CD8-positive, alpha-beta memory T cell (primary cell): ENCODE results near the gene FSTL5. TPM values are rescaled to one million over a fixed set of nuclear protein-coding genes. Genes with fewer than 3 reads are reported as not detected.

Source experiments
- CTCF ChIA-PET: fragments of 350-600 bp; sonication (Branson Sonifier 250); formaldehyde crosslinking; loops from one replicate; lab custom pipeline; 2021; ENCODE audit warnings: antibody characterized with exemption; lab: Charles Lee
- POLR2A ChIA-PET: fragments of 350-600 bp; sonication (Branson Sonifier 250); formaldehyde crosslinking; loops from one replicate; lab custom pipeline; 2021; ENCODE audit warnings: antibody characterized with exemption; lab: Charles Lee
- DNase-seq, 5 donors: peaks; one replicate each; pipeline versions ENCODE4 v3.0.0 to v3.0.0-alpha.2; 2020 to 2022; ENCODE audit warnings: mixed read lengths in 1 of 5
- H3K27ac ChIP-seq: one replicate; pipeline ENCODE4 v1.7.0; 2013; ENCODE audit warnings: low read depth, mild to moderate bottlenecking, low read length, moderate library complexity
- H3K27me3 ChIP-seq: 2 replicates; pipeline ENCODE4 v1.7.0; 2013; ENCODE audit warnings: low read length, mild to moderate bottlenecking; ENCODE audit not compliant: insufficient read depth, poor library complexity, severe bottlenecking
- H3K36me3 ChIP-seq: 2 replicates; pipeline ENCODE4 v1.7.0; 2013; ENCODE audit warnings: mild to moderate bottlenecking, low read length, moderate library complexity; ENCODE audit not compliant: insufficient read depth
- H3K4me1 ChIP-seq: 2 replicates; pipeline ENCODE4 v1.7.0; 2013; ENCODE audit warnings: mild to moderate bottlenecking, low read length, moderate library complexity; ENCODE audit not compliant: insufficient read depth
- H3K4me3 ChIP-seq: 2 replicates; pipeline ENCODE4 v1.7.0; 2013; ENCODE audit warnings: mild to moderate bottlenecking, low read length
- H3K9me3 ChIP-seq: 2 replicates; pipeline ENCODE4 v1.7.0; 2013; ENCODE audit warnings: mild to moderate bottlenecking, low read length
- H3K27ac Mint-ChIP-seq, 8 donors: one replicate each; pipeline ENCODE4 v1.8.0; 2020 to 2021; ENCODE audit warnings: mixed read lengths in 8 of 8, mild to moderate bottlenecking in 6 of 8, inconsistent platforms in 3 of 8, moderate library complexity in 3 of 8
- H3K27me3 Mint-ChIP-seq, 2 donors: one replicate each; pipeline ENCODE4 v1.8.0; 2020 to 2021; ENCODE audit warnings: mixed read lengths in 2 of 2, mild to moderate bottlenecking in 1 of 2, moderate library complexity in 1 of 2
- H3K36me3 Mint-ChIP-seq, 3 donors: one replicate each; pipeline ENCODE4 v1.8.0; 2020 to 2021; ENCODE audit warnings: mixed read lengths in 3 of 3, inconsistent platforms in 1 of 3, mild to moderate bottlenecking in 1 of 3
- H3K4me1 Mint-ChIP-seq, 3 donors: one replicate each; pipeline ENCODE4 v1.8.0; 2020 to 2021; ENCODE audit warnings: mixed read lengths in 3 of 3, inconsistent platforms in 1 of 3, mild to moderate bottlenecking in 1 of 3
- H3K4me3 Mint-ChIP-seq, 7 donors: one replicate each; pipeline ENCODE4 v1.8.0; 2020 to 2021; ENCODE audit warnings: mixed read lengths in 7 of 7, mild to moderate bottlenecking in 6 of 7, moderate library complexity in 4 of 7, inconsistent platforms in 2 of 7
- H3K9me3 Mint-ChIP-seq, 5 donors: one replicate each; pipeline ENCODE4 v1.8.0; 2020 to 2022; ENCODE audit warnings: mixed read lengths in 5 of 5, mild to moderate bottlenecking in 3 of 5, moderate library complexity in 2 of 5, inconsistent platforms in 1 of 5
- polyA plus RNA-seq: library from polyadenylated mRNA; unstranded; fragments of 300-500 nt; fragmentation: Illumina TruSeq; gene quantifications from one replicate; pipeline ENCODE4 v1.2.3, GENCODE V29; 2021
- total RNA-seq, 2 experiments: library from RNA; stranded (reverse); gene quantifications; one replicate each; pipeline ENCODE4 v1.2.3, GENCODE V29; 2021

Gene FSTL5
- total and polyA plus RNA-seq, 3 experiments from 2014 or later: not detected

DNA sequence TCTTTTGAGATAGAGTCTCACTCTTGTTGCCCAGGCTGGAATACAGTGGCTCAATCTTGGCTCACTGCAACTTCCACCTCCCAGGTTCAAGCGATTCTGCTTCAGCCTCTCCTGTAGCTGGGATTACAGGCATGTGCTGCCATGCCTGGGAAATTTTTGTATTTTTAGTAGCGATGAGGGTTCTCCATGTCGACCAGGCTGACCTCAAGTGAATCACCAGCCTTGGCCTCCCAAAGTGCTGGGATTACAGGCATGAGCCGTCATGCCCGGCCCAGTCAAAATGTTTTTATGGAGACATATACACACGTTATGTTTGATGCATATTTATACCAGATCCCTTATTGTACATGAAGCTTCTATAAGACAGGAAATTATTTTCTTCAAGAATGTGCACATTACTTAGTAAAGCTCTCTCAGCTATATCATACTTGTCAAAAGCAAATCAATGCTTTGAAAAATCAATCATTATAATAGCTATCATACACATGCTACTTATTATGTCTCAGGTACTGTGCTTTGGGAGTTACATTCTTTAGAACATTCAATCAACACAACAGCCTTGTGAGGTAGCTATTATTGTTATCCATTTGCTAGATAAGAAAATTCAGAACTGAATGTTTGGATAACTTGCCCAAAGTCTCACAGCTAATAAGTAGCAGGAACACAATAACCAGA, 269.2 kb downstream of the FSTL5 start:
- peaks cover 3% of the 10 kb centered on the region for H3K9me3 ChIP-seq
- Mint-ChIP-seq H3K4me1 (no peaks in the 10 kb centered on the region), H3K4me3 (no peak overlapping the region), H3K36me3 (no peaks in the 10 kb centered on the region), H3K9me3 (peaks cover 3 to 21% (median 5%) of the 10 kb centered on the region in 5 donors), H3K27ac (no peak overlapping the region), H3K27me3 (no peaks in the 10 kb centered on the region)
- H3K4me1 ChIP-seq: no peaks in the 10 kb centered on the region
- no peaks in the 10 kb centered on the region for H3K27me3 ChIP-seq
- CTCF ChIA-PET: no interaction called here
- H3K36me3 ChIP-seq: no peaks in the 10 kb centered on the region
- no peak for DNase-seq
- POLR2A ChIA-PET: no interaction called here
- no peak overlapping the region for H3K4me3 ChIP-seq
- no peak overlapping the region for H3K27ac ChIP-seq

DNA sequence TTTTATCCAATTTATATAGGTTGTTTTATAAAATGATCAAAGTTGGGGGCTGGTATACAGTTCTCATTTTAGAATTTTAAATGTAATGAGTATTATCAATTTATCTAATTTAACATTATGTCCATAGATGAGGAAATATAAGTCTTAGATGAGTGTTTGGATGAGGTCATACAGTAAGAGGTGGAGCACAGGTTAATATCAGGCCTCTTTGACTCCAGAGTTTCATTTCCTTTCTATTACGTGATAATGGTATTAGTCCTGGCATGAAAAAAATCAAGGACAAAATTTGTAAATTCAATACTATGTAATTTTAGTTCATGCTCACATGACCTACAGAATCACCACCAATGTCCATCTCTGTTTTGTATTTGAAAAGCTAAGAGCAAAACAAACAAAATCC, 269.8 kb downstream of the FSTL5 start:
- POLR2A ChIA-PET: no interaction called here

DNA sequence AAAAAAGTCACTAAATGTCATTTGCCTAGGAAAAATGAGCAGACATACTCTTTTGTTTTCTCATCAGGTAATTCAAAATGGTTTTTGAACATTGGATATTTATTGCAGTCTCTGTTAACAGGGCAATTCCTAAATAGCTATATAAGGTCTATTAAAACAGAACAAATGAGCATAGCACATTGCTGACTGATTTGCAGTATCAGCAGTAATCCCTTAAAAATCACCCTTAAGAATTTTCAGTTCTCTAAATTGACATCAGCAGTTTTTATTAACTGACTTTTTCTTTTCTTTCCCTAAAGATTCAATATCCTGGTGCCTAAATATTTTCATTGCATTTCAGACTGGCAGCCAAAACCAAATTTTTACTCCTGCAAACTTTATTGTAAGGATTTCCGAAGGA, 270.2 kb downstream of the FSTL5 start:
- no peak overlapping the region for H3K27ac ChIP-seq
- no peaks in the 10 kb centered on the region for H3K4me1 Mint-ChIP-seq
- no peak overlapping the region for H3K4me3 Mint-ChIP-seq
- H3K9me3 ChIP-seq: no peaks in the 10 kb centered on the region
- ChIA-PET POLR2A (no interaction called here), CTCF (no interaction called here)
- peaks cover 0 to 16% (median 0%) of the 10 kb centered on the region in 5 donors for H3K9me3 Mint-ChIP-seq
- no peak overlapping the region for H3K27ac Mint-ChIP-seq
- H3K4me1 ChIP-seq: no peaks in the 10 kb centered on the region
- H3K36me3 Mint-ChIP-seq: no peaks in the 10 kb centered on the region
- no peak overlapping the region for H3K4me3 ChIP-seq
- no peaks in the 10 kb centered on the region for H3K36me3 ChIP-seq
- H3K27me3 Mint-ChIP-seq: no peaks in the 10 kb centered on the region
- DNase-seq: no peak
- H3K27me3 ChIP-seq: no peaks in the 10 kb centered on the region

More for the DNA sequence above, 269.8 kb downstream of the FSTL5 start:
- H3K27me3 ChIP-seq: no peaks in the 10 kb centered on the region
- Mint-ChIP-seq H3K27ac (no peak overlapping the region), H3K4me1 (no peaks in the 10 kb centered on the region), H3K36me3 (no peaks in the 10 kb centered on the region), H3K4me3 (no peak overlapping the region), H3K9me3 (peaks cover 0 to 19% (median 2%) of the 10 kb centered on the region in 5 donors), H3K27me3 (no peaks in the 10 kb centered on the region)
- CTCF ChIA-PET: no interaction called here
- H3K9me3 ChIP-seq: no peaks in the 10 kb centered on the region
- no peak for DNase-seq
- H3K4me3 ChIP-seq: no peak overlapping the region
- H3K4me1 ChIP-seq: no peaks in the 10 kb centered on the region
- no peak overlapping the region for H3K27ac ChIP-seq
- H3K36me3 ChIP-seq: no peaks in the 10 kb centered on the region

DNA sequence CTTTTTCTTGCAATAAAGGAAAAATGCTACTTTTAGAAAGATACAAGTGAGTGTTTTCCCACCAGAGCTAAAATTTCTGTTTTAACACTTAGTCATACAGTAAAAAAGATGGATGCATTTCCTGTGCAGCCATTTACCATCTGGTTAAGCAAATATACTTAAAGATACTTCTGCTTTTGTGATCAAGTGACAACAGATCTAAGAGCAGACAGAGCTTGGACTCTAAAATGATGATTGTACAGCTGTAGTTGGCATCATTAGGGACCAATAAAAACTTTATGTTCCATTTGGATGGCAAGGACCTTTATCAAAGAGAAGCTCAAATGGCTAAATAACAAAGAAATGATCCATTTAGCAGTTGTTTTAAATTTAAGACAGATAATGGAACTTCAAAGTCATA, 270.8 kb downstream of the FSTL5 start:
- CTCF ChIA-PET: no interaction called here
- Mint-ChIP-seq H3K27me3 (no peaks in the 10 kb centered on the region), H3K27ac (no peak overlapping the region), H3K9me3 (peaks cover 0 to 16% (median 2%) of the 10 kb centered on the region in 5 donors), H3K4me1 (no peaks in the 10 kb centered on the region), H3K4me3 (no peak overlapping the region), H3K36me3 (no peaks in the 10 kb centered on the region)
- H3K9me3 ChIP-seq: no peaks in the 10 kb centered on the region
- no peak overlapping the region for H3K27ac ChIP-seq
- H3K36me3 ChIP-seq: no peaks in the 10 kb centered on the region
- H3K27me3 ChIP-seq: no peaks in the 10 kb centered on the region
- POLR2A ChIA-PET: no interaction called here
- H3K4me1 ChIP-seq: no peaks in the 10 kb centered on the region
- no peak overlapping the region for H3K4me3 ChIP-seq
- DNase-seq: no peak

DNA sequence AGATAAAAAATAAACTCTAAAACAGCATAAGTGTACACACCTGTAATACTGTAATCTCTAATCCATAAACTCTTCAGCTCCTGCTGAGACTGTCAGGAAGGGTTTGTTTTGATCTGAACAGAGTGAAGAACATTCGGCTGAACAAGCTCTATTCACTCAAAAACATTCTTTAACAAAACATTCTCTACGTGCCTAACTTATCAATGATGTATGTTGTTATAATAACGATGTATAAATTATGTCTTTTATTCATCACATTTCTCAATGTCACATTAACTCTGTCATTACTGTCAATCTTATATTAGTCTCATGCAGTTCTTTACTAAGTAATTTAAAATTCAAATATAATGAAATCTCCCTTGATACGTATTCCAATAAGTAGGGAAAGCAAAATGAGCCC, 280.6 kb downstream of the FSTL5 start:
- Mint-ChIP-seq H3K27ac (no peak overlapping the region), H3K4me1 (no peaks in the 10 kb centered on the region), H3K27me3 (no peaks in the 10 kb centered on the region), H3K4me3 (no peak overlapping the region), H3K9me3 (peaks cover 0 to 31% (median 4%) of the 10 kb centered on the region in 5 donors), H3K36me3 (no peaks in the 10 kb centered on the region)
- no peaks in the 10 kb centered on the region for H3K27me3 ChIP-seq
- ChIA-PET POLR2A (no interaction called here), CTCF (no interaction called here)
- no peaks in the 10 kb centered on the region for H3K9me3 ChIP-seq
- DNase-seq: no peak
- no peaks in the 10 kb centered on the region for H3K4me1 ChIP-seq
- no peak overlapping the region for H3K27ac ChIP-seq
- no peak overlapping the region for H3K4me3 ChIP-seq
- H3K36me3 ChIP-seq: no peaks in the 10 kb centered on the region

DNA sequence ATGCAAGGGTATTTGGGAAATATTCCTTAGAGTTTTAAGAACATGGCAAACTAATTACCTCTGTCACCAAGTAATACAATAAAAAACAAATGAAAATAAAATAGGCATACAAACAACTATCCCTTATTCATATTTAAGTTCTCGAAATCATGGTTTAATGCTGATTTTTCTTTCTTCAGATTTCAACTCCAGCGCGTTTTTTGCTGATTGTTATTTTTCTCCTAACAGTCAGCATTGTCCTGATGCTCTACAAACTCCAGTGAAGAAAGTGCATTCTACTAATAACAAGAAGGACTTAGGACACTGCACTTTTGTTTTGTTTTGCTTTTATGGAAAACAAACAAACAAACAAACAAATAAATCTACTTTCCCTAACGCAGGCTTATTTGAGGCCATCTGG, 282.4 kb downstream of the FSTL5 start:
- Mint-ChIP-seq H3K27me3 (no peaks in the 10 kb centered on the region), H3K36me3 (no peaks in the 10 kb centered on the region), H3K4me1 (no peaks in the 10 kb centered on the region), H3K9me3 (peaks cover 0 to 23% (median 4%) of the 10 kb centered on the region in 5 donors), H3K27ac (no peak overlapping the region), H3K4me3 (no peak overlapping the region)
- no peaks in the 10 kb centered on the region for H3K27me3 ChIP-seq
- H3K4me1 ChIP-seq: no peaks in the 10 kb centered on the region
- no peaks in the 10 kb centered on the region for H3K36me3 ChIP-seq
- H3K27ac ChIP-seq: no peak overlapping the region
- ChIA-PET CTCF (no interaction called here), POLR2A (no interaction called here)
- no peak overlapping the region for H3K4me3 ChIP-seq
- no peaks in the 10 kb centered on the region for H3K9me3 ChIP-seq
- DNase-seq: no peak

DNA sequence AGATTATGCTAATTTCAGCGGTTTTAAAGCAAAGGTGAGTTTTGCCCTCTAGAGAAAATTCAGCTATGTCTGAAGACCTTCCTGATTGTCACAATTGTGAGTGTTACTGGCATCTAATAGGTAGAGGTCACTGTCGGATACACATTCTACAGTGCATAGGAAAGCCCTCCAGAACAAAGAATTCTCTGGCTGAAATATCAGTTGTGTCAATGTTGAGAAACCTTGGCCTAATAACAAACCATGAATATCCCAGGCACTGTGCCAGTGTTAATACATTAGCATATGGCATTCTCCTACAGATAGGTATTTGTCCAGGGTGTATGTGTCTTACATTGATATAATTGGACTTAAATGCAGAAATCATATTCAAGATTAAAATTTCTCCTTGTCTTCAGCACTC, 294.3 kb downstream of the FSTL5 start:
- H3K4me1 Mint-ChIP-seq: no peaks in the 10 kb centered on the region
- Histone ChIP-seq H3K27ac (no peak overlapping the region), H3K4me3 (no peak overlapping the region), H3K4me1 (no peaks in the 10 kb centered on the region), H3K9me3 (no peaks in the 10 kb centered on the region), H3K36me3 (no peaks in the 10 kb centered on the region), H3K27me3 (no peaks in the 10 kb centered on the region)
- no peak for DNase-seq
- H3K4me3 Mint-ChIP-seq: no peak overlapping the region
- no peak overlapping the region for H3K27ac Mint-ChIP-seq
- H3K27me3 Mint-ChIP-seq: no peaks in the 10 kb centered on the region
- H3K9me3 Mint-ChIP-seq: peaks cover 2 to 23% (median 6%) of the 10 kb centered on the region in 5 donors
- H3K36me3 Mint-ChIP-seq: no peaks in the 10 kb centered on the region
- ChIA-PET CTCF (no interaction called here), POLR2A (no interaction called here)

DNA sequence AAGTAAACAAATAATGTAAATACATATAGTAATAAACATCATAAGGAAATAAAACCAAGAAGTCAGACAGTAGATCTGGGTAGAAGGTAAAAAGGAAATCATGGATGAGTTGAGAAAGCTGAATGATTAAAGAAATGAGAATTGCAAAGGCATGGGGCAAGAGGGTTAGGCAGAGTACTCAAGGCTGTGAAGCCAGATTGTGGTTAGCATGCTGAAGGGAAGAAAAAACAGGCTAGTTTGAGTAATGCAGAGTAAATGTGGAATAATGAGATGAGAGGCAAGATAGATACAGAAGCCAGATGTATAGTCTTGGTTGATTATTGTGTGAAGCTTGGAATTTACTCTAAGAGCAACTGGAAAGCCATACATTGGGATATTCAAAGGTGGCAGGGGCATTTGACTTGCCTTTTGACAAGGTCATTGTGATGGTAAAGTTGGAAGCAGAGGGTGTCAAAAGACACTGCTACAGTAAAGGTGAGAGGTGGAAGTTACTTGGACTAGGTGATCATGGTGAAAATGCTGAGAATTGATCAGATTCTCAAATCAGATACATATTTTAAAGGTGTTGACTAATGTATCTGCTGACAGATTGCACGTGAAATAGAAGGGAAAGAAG, 307.0 kb downstream of the FSTL5 start:
- DNase-seq: no peak
- H3K4me1 Mint-ChIP-seq: no peaks in the 10 kb centered on the region
- Histone ChIP-seq H3K27me3 (no peaks in the 10 kb centered on the region), H3K4me1 (no peaks in the 10 kb centered on the region), H3K9me3 (no peaks in the 10 kb centered on the region), H3K36me3 (no peaks in the 10 kb centered on the region), H3K27ac (no peak overlapping the region), H3K4me3 (no peak overlapping the region)
- peaks cover 0 to 14% (median 11%) of the 10 kb centered on the region in 5 donors for H3K9me3 Mint-ChIP-seq
- H3K36me3 Mint-ChIP-seq: no peaks in the 10 kb centered on the region
- ChIA-PET CTCF (no interaction called here), POLR2A (no interaction called here)
- no peaks in the 10 kb centered on the region for H3K27me3 Mint-ChIP-seq
- no peak overlapping the region for H3K4me3 Mint-ChIP-seq
- H3K27ac Mint-ChIP-seq: no peak overlapping the region
